K562 (cell line): ENCODE data around the gene BRME1. TPM values are rescaled to one million over a fixed set of nuclear protein-coding genes. Genes with fewer than 3 reads are reported as not detected.
A peak's percentile ranks its signal among the peaks of the same experiment; 100 is the strongest.

ENCODE experiments used
- ATF3 ChIP-seq, 2 experiments: fragments of 450-650 bp in 1 of 2; sonication (generic) in 1 of 2; formaldehyde crosslinking in 1 of 2; IDR thresholded peaks in 1 of 2; conservative IDR thresholded peaks in 1 of 2; 2 replicates each; pipeline versions ENCODE4 v1.6.1 to v1.8.1; 2016 to 2023; ENCODE audit warnings: mild to moderate bottlenecking in 2 of 2, moderate library complexity in 2 of 2, inconsistent platforms in 1 of 2, missing genetic modification reagents in 1 of 2
- BCOR ChIP-seq: fragments of 450-650 bp; IDR thresholded peaks from 2 replicates; pipeline ENCODE4 v1.6.1; 2016
- BRD4 ChIP-seq: fragments of 200-600 bp; sonication (generic); IDR thresholded peaks from 2 replicates; pipeline ENCODE4 v1.6.1; 2017; ENCODE audit warnings: inconsistent platforms
- CBX1 ChIP-seq: sonication (generic); IDR thresholded peaks from 2 replicates; pipeline ENCODE4 v1.6.1; 2016; ENCODE audit warnings: antibody characterized with exemption, low read depth, mild to moderate bottlenecking
- E2F6 ChIP-seq, 2 experiments: IDR thresholded peaks; 2 replicates each; pipeline ENCODE4 v1.6.1; 2011; ENCODE audit warnings: borderline replicate concordance in 1 of 2, control low read depth in 1 of 2, low read depth in 1 of 2, low read length in 1 of 2, mild to moderate bottlenecking in 1 of 2, mixed read lengths in 1 of 2, moderate library complexity in 1 of 2; ENCODE audit not compliant: insufficient read depth in 1 of 2, insufficient read length in 1 of 2, poor library complexity in 1 of 2, severe bottlenecking in 1 of 2; ENCODE audit errors: extremely low read depth in 1 of 2
- ETS1 ChIP-seq: conservative IDR thresholded peaks from 2 replicates; pipeline ENCODE4 v1.6.1; 2011; ENCODE audit warnings: low read depth, mild to moderate bottlenecking, low read length; ENCODE audit not compliant: control insufficient read depth
- FOXJ3 ChIP-seq: sonication (generic); formaldehyde crosslinking; IDR thresholded peaks from 2 replicates; pipeline ENCODE4 v1.4.0; 2020; ENCODE audit warnings: mild to moderate bottlenecking, missing genetic modification reagents
- GABPB1 ChIP-seq: sonication (generic); formaldehyde crosslinking; IDR thresholded peaks from 2 replicates; pipeline ENCODE4 v1.8.0; 2022; ENCODE audit warnings: mild to moderate bottlenecking, missing genetic modification reagents
- HMBOX1 ChIP-seq: sonication (generic); IDR thresholded peaks from 2 replicates; pipeline ENCODE4 v1.6.1; 2016
- MBD2 ChIP-seq: sonication (generic); IDR thresholded peaks from 2 replicates; pipeline ENCODE4 v1.6.1; 2016; ENCODE audit warnings: low read depth, borderline replicate concordance
- PHB2 ChIP-seq: fragments of 450-650 bp; IDR thresholded peaks from 2 replicates; pipeline ENCODE4 v1.6.1; 2017; ENCODE audit warnings: low read depth
- POLR2G ChIP-seq: fragments of 200-400 bp; formaldehyde crosslinking; IDR thresholded peaks from 2 replicates; pipeline ENCODE4 v1.6.1; 2017; ENCODE audit warnings: low read depth, mild to moderate bottlenecking, antibody characterized with exemption, low read length, moderate library complexity
- PURB ChIP-seq: sonication (generic); formaldehyde crosslinking; IDR thresholded peaks from 2 replicates; pipeline ENCODE4 v1.9.0; 2021; ENCODE audit warnings: low read depth, mild to moderate bottlenecking, missing genetic modification reagents
- SAP30 ChIP-seq: fragments of 200-600 bp; sonication (generic); IDR thresholded peaks from 2 replicates; pipeline ENCODE4 v1.6.1; 2012; ENCODE audit warnings: borderline replicate concordance, low read depth, mild to moderate bottlenecking, moderate library complexity, low read length, control low read depth, inconsistent platforms; ENCODE audit not compliant: insufficient read depth, poor library complexity, severe bottlenecking
- TBL1XR1 ChIP-seq, 2 experiments: IDR thresholded peaks; 2 replicates each; pipeline ENCODE4 v1.6.1; 2012; ENCODE audit warnings: improper control_type of control experiment in 2 of 2, low read length in 2 of 2, mild to moderate bottlenecking in 1 of 2
- YY1 ChIP-seq, 3 experiments: IDR thresholded peaks; 2 replicates each; pipeline ENCODE4 v1.6.1; 2011; ENCODE audit warnings: low read length in 2 of 3, mild to moderate bottlenecking in 2 of 3, moderate library complexity in 2 of 3, borderline replicate concordance in 1 of 3, control low read depth in 1 of 3, low read depth in 1 of 3; ENCODE audit not compliant: insufficient read depth in 3 of 3, insufficient replicate concordance in 2 of 3, control insufficient read depth in 1 of 3, insufficient read length in 1 of 3; ENCODE audit errors: extremely low read depth in 1 of 3
- ZNF764 ChIP-seq: fragments of 250-450 bp; sonication (Bioruptor Pico); IDR thresholded peaks from 2 replicates; pipeline ENCODE4 v1.4.0; 2020; ENCODE audit warnings: low read depth, mild to moderate bottlenecking, moderate library complexity
- polyA plus RNA-seq, 8 experiments: library from polyadenylated mRNA; depleted of rRNA in 4 of 8; stranded (reverse) in 5 of 8; unstranded in 3 of 8; fragments of >200 nt; fragmentation: Nextera tagmentation in 2 of 8; fragmentation: Illumina TruSeq in 1 of 8; extraction: Ambion mirVana in 2 of 8; extraction: Trizol in 1 of 8; gene quantifications; 2 replicates each; pipeline versions ENCODE4 v1.2.1 to v1.2.3, GENCODE V29; 2011 to 2014; ENCODE audit warnings: inconsistent platforms in 1 of 8, missing spikeins in 1 of 8
- total RNA-seq, 7 experiments: library from RNA; depleted of rRNA in 6 of 7; stranded (reverse); fragments of >200 nt in 6 of 7; fragmentation: Illumina TruSeq in 2 of 7; extraction: Trizol in 2 of 7; gene quantifications; 2 replicates each; pipeline versions ENCODE4 v1.2.1 to v1.2.3, GENCODE V29; 2011 to 2021; ENCODE audit warnings: low replicate concordance in 1 of 7

Gene BRME1
- total and polyA plus RNA-seq, 9 of the 15 experiments (the other 6 are each of a cell fraction or from before 2014, with no cell fraction given), result 0.75 to 6.1 (median 3.6) TPM

GRCh38 chr19:13849991-13850909 is 55.7 kb downstream of the BRME1 start (continued):
- TF ChIP-seq YY1 (IDR thresholded peaks at IDR 0.05; ENCODE audit: borderline replicate concordance in 1 of 3, control insufficient read depth in 1 of 3, extremely low read depth in 1 of 3, insufficient read depth in 3 of 3, insufficient read length in 1 of 3, insufficient replicate concordance in 2 of 3, low read depth in 1 of 3, low read length in 2 of 3) (peak in 2 of 3 experiments; percentile 68 to 85), BCOR (peak; percentile 96), ATF3 (IDR thresholded peaks at IDR 0.05) (peak; percentile 51), ATF3 (CRISPR knock-in tag; conservative IDR thresholded peaks at IDR 0.05) (no peak), BRD4 (peak; percentile 65; the same call in 1 of the 2 replicates), ZNF764 (peak; percentile 71; the same call in 1 of the 2 replicates), PURB (CRISPR knock-in tag) (no peak), ETS1 (peak; percentile 40; the same call in 1 of the 2 replicates), HMBOX1 (no peak), PHB2 (no peak), POLR2G (peak; percentile 84), GABPB1 (CRISPR knock-in tag) (peak; percentile 27; the same call in 1 of the 2 replicates), FOXJ3 (peak; percentile 83), MBD2 (peak; percentile 34; the same call in 1 of the 2 replicates), SAP30 (peak; percentile 11), TBL1XR1 (IDR thresholded peaks at IDR 0.05; ENCODE audit: low read length in 2 of 2) (0 out of 4 replicates have a peak, but pooled peaks of 1 of the 2 experiments have one; percentile 31), E2F6 (IDR thresholded peaks at IDR 0.05; ENCODE audit: borderline replicate concordance in 1 of 2, extremely low read depth in 1 of 2, insufficient read depth in 1 of 2, insufficient read length in 1 of 2, low read depth in 1 of 2, low read length in 1 of 2, poor library complexity in 1 of 2, severe bottlenecking in 1 of 2) (peak in 1 of 2 experiments; percentile 80), CBX1 (no peak)
